Measurements from ENCODE around the gene HOXA3. TPM values are rescaled to one million over a fixed set of nuclear protein-coding genes. Genes with fewer than 3 reads are reported as not detected.

The HOXA3 gene
- total RNA-seq, 1 experiment from 2014 or later: 9.2 TPM

- TF ChIP-seq REST (IDR thresholded peaks at IDR 0.05; ENCODE audit: low read depth) (no peak), RAD21 (IDR thresholded peaks at IDR 0.05; ENCODE audit: low read depth) (no peak), ATF3 (IDR thresholded peaks at IDR 0.05) (no peak), MAX (IDR thresholded peaks at IDR 0.05) (no peak), YY1 (IDR thresholded peaks at IDR 0.05; ENCODE audit: extremely low read depth, insufficient replicate concordance, low read depth, low read length) (peak; percentile 42), ELF1 (IDR thresholded peaks at IDR 0.05; ENCODE audit: borderline replicate concordance, low read depth) (no peak), EZH2 (IDR thresholded peaks at IDR 0.05) (no peak), EGR1 (IDR thresholded peaks at IDR 0.05; ENCODE audit: low read depth) (no peak), FOSL1 (IDR thresholded peaks at IDR 0.05; ENCODE audit: low read depth) (no peak), TCF7L2 (IDR thresholded peaks at IDR 0.05; ENCODE audit: borderline replicate concordance, extremely low read depth, insufficient read depth, insufficient read length) (peak; percentile 81)
Measured at GRCh38 chr7:27165089-27165995, 13.0 kb upstream of the HOXA3 start, which contains the start of gene HOXA9 (continued).

All from HCT116 (cell line).